Activated T-cell treated with anti-CD3 and anti-CD28 coated beads, Interleukin-2, amount 50 U/mL, for 72 hours (primary cell): ENCODE measurements around the gene ADAMTS12. TPM values are rescaled to one million over a fixed set of nuclear protein-coding genes. Genes with fewer than 3 reads are reported as not detected.
"Not testable (repeated sequence)": the region's sequence is repeated elsewhere in the genome, so short reads cannot be mapped to it uniquely, and the experiment has no call there.

Experiments
- ATAC-seq, 2 donors: fragments of 150-1000 bp; cut with Tn5 transposase; replicated peaks in 1 of 2; 2 replicates each; pipeline ENCODE4 v1.10.0; 2021; ENCODE audit warnings: moderate library complexity in 2 of 2, mild to moderate bottlenecking in 1 of 2
- DNase-seq, 2 donors: peaks; one replicate each; pipeline ENCODE4 v3.0.0; 2021 to 2022; ENCODE audit warnings: mixed read lengths in 1 of 2
- H3K27ac Mint-ChIP-seq: one replicate; pipeline ENCODE4 v1.8.0; 2022; ENCODE audit warnings: mild to moderate bottlenecking, moderate library complexity, mixed read lengths
- H3K27me3 Mint-ChIP-seq: one replicate; pipeline ENCODE4 v1.8.0; 2022; ENCODE audit warnings: low read depth, mixed read lengths
- H3K36me3 Mint-ChIP-seq, 2 donors: one replicate each; pipeline ENCODE4 v1.8.0; 2022; ENCODE audit warnings: mixed read lengths in 2 of 2, mild to moderate bottlenecking in 1 of 2; ENCODE audit not compliant: insufficient read depth in 2 of 2
- H3K4me1 Mint-ChIP-seq: one replicate; pipeline ENCODE4 v1.8.0; 2022; ENCODE audit warnings: low read depth, mixed read lengths
- H3K4me3 Mint-ChIP-seq, 2 donors: one replicate each; pipeline ENCODE4 v1.8.0; 2022; ENCODE audit warnings: mild to moderate bottlenecking in 2 of 2, mixed read lengths in 2 of 2, moderate library complexity in 2 of 2
- H3K9me3 Mint-ChIP-seq, 2 donors: one replicate each; pipeline ENCODE4 v1.8.0; 2022; ENCODE audit warnings: mixed read lengths in 2 of 2
- total RNA-seq, 2 donors: library from RNA; stranded (reverse); gene quantifications; one replicate each; pipeline ENCODE4 v1.2.3, GENCODE V29; 2022

The ADAMTS12 gene
- total RNA-seq, 2 donors from 2014 or later: 0.05 TPM; not detected in 1

GRCh38 chr5:33929925-33930690 is 38.3 kb upstream of the ADAMTS12 start:
- no peak overlapping the region for H3K27ac Mint-ChIP-seq
- DNase-seq (no peak), ATAC-seq (no peak)
- no peak overlapping the region for H3K4me3 Mint-ChIP-seq
- H3K36me3 Mint-ChIP-seq: no peaks in the 10 kb centered on the region
- H3K9me3 Mint-ChIP-seq: no peaks in the 10 kb centered on the region
- no peaks in the 10 kb centered on the region for H3K4me1 Mint-ChIP-seq
- peaks cover 22% of the 10 kb centered on the region for H3K27me3 Mint-ChIP-seq

GRCh38 chr5:33928283-33928682 is 36.5 kb upstream of the ADAMTS12 start:
- no peaks in the 10 kb centered on the region for H3K4me1 Mint-ChIP-seq
- peaks cover 20% of the 10 kb centered on the region for H3K27me3 Mint-ChIP-seq
- H3K9me3 Mint-ChIP-seq: no peaks in the 10 kb centered on the region
- ATAC-seq: no peak
- no peak overlapping the region for H3K27ac Mint-ChIP-seq
- H3K4me3 Mint-ChIP-seq: no peak overlapping the region
- DNase-seq: no peak
- no peaks in the 10 kb centered on the region for H3K36me3 Mint-ChIP-seq

- no peaks in the 10 kb centered on the region for H3K36me3 Mint-ChIP-seq
- H3K27me3 Mint-ChIP-seq: peaks cover 20% of the 10 kb centered on the region
- DNase-seq (no peak), ATAC-seq (no peak)
- no peak overlapping the region for H3K4me3 Mint-ChIP-seq
- H3K9me3 Mint-ChIP-seq: no peaks in the 10 kb centered on the region
- no peak overlapping the region for H3K27ac Mint-ChIP-seq
- no peaks in the 10 kb centered on the region for H3K4me1 Mint-ChIP-seq
Measured at GRCh38 chr5:33927685-33928084, 35.9 kb upstream of the ADAMTS12 start.

GRCh38 chr5:33925278-33925677 is 33.5 kb upstream of the ADAMTS12 start:
- no peak for DNase-seq

GRCh38 chr5:33921002-33921401 is 29.2 kb upstream of the ADAMTS12 start:
- no peak for ATAC-seq
- peaks cover 14% of the 10 kb centered on the region in 2 donors for H3K9me3 Mint-ChIP-seq
- no peak overlapping the region for H3K27ac Mint-ChIP-seq
- H3K4me1 Mint-ChIP-seq: no peaks in the 10 kb centered on the region
- H3K4me3 Mint-ChIP-seq: no peak overlapping the region
- H3K36me3 Mint-ChIP-seq: peaks cover 2 to 3% of the 10 kb centered on the region in 2 donors
- H3K27me3 Mint-ChIP-seq: peaks cover 6% of the 10 kb centered on the region
- no peak for DNase-seq

More at GRCh38 chr5:33925278-33925677, 33.5 kb upstream of the ADAMTS12 start:
- Mint-ChIP-seq H3K36me3 (peaks cover 0 to under 1% of the 10 kb centered on the region in 2 donors), H3K9me3 (peaks cover 0 to under 1% of the 10 kb centered on the region in 2 donors), H3K27me3 (peaks cover 6% of the 10 kb centered on the region), H3K27ac (no peak overlapping the region), H3K4me3 (no peak overlapping the region), H3K4me1 (no peaks in the 10 kb centered on the region)
- ATAC-seq: no peak

GRCh38 chr5:33914844-33915243 is 23.1 kb upstream of the ADAMTS12 start:
- not testable (repeated sequence) for H3K27ac Mint-ChIP-seq, ATAC-seq, H3K27me3 Mint-ChIP-seq, DNase-seq, H3K4me1 Mint-ChIP-seq, H3K36me3 Mint-ChIP-seq, H3K4me3 Mint-ChIP-seq
- peaks cover 22 to 26% of the 10 kb centered on the region in 2 donors for H3K9me3 Mint-ChIP-seq

- not testable (repeated sequence) for DNase-seq, ATAC-seq, H3K27ac Mint-ChIP-seq, H3K36me3 Mint-ChIP-seq, H3K4me3 Mint-ChIP-seq, H3K27me3 Mint-ChIP-seq, H3K4me1 Mint-ChIP-seq
- H3K9me3 Mint-ChIP-seq: peaks cover 7 to 14% of the 10 kb centered on the region in 2 donors
Measured at GRCh38 chr5:33906248-33906647, 14.5 kb upstream of the ADAMTS12 start.

GRCh38 chr5:33905381-33905780 is 13.6 kb upstream of the ADAMTS12 start:
- H3K4me1 Mint-ChIP-seq: no peaks in the 10 kb centered on the region
- H3K9me3 Mint-ChIP-seq: peaks cover 7 to 16% of the 10 kb centered on the region in 2 donors
- ATAC-seq (no peak), DNase-seq (no peak)
- no peak overlapping the region for H3K4me3 Mint-ChIP-seq
- H3K36me3 Mint-ChIP-seq: peaks cover 3 to 7% of the 10 kb centered on the region in 2 donors
- no peaks in the 10 kb centered on the region for H3K27me3 Mint-ChIP-seq
- no peak overlapping the region for H3K27ac Mint-ChIP-seq

- no peak for ATAC-seq
- no peak overlapping the region for H3K27ac Mint-ChIP-seq
- H3K27me3 Mint-ChIP-seq: no peaks in the 10 kb centered on the region
- no peaks in the 10 kb centered on the region for H3K4me1 Mint-ChIP-seq
- no peak overlapping the region for H3K4me3 Mint-ChIP-seq
- DNase-seq: no peak
- H3K36me3 Mint-ChIP-seq: peaks cover under 1 to 6% of the 10 kb centered on the region in 2 donors
- peaks cover 7 to 16% of the 10 kb centered on the region in 2 donors for H3K9me3 Mint-ChIP-seq
Measured at GRCh38 chr5:33903118-33903517, 11.3 kb upstream of the ADAMTS12 start.

- H3K4me3 Mint-ChIP-seq: no peak overlapping the region
Measured at GRCh38 chr5:33901156-33901555, 9.4 kb upstream of the ADAMTS12 start.

GRCh38 chr5:33894566-33894965 is 2.8 kb upstream of the ADAMTS12 start:
- peaks cover 6% of the 10 kb centered on the region for H3K4me1 Mint-ChIP-seq
- no peak for ATAC-seq
- peaks cover 2 to 4% of the 10 kb centered on the region in 2 donors for H3K9me3 Mint-ChIP-seq
- H3K27me3 Mint-ChIP-seq: peaks cover 59% of the 10 kb centered on the region
- H3K4me3 Mint-ChIP-seq: no peak overlapping the region
- H3K27ac Mint-ChIP-seq: no peak overlapping the region
- DNase-seq: no peak
- H3K36me3 Mint-ChIP-seq: no peaks in the 10 kb centered on the region

More at GRCh38 chr5:33901156-33901555, 9.4 kb upstream of the ADAMTS12 start:
- ATAC-seq: no peak
- DNase-seq: no peak
- H3K27ac Mint-ChIP-seq: no peak overlapping the region
- peaks cover 4 to 15% of the 10 kb centered on the region in 2 donors for H3K9me3 Mint-ChIP-seq
- no peaks in the 10 kb centered on the region for H3K36me3 Mint-ChIP-seq
- no peaks in the 10 kb centered on the region for H3K4me1 Mint-ChIP-seq
- H3K27me3 Mint-ChIP-seq: peaks cover 15% of the 10 kb centered on the region

GRCh38 chr5:33892620-33893137 is 889 bp upstream of the ADAMTS12 start:
- peak overlapping the region in 1 of 2 donors; percentile 52 for H3K4me3 Mint-ChIP-seq
- H3K4me1 Mint-ChIP-seq: peaks cover 6% of the 10 kb centered on the region
- peaks cover 2 to 4% of the 10 kb centered on the region in 2 donors for H3K9me3 Mint-ChIP-seq
- H3K27ac Mint-ChIP-seq: no peak overlapping the region
- ATAC-seq: no peak
- peaks cover 67% of the 10 kb centered on the region for H3K27me3 Mint-ChIP-seq
- no peak for DNase-seq
- no peaks in the 10 kb centered on the region for H3K36me3 Mint-ChIP-seq

GRCh38 chr5:33891446-33891787 is 373 bp downstream of the ADAMTS12 start:
- H3K4me1 Mint-ChIP-seq: peaks cover 6% of the 10 kb centered on the region
- peaks cover 55% of the 10 kb centered on the region for H3K27me3 Mint-ChIP-seq

More at GRCh38 chr5:33891446-33891787, 373 bp downstream of the ADAMTS12 start:
- DNase-seq (no peak), ATAC-seq (no peak)
- peak overlapping the region in 1 of 2 donors; percentile 63 for H3K4me3 Mint-ChIP-seq
- H3K9me3 Mint-ChIP-seq: peaks cover 0 to under 1% of the 10 kb centered on the region in 2 donors
- H3K27ac Mint-ChIP-seq: no peak overlapping the region
- H3K36me3 Mint-ChIP-seq: no peaks in the 10 kb centered on the region
